ENCODE results near the gene VSIG2.

DNA sequence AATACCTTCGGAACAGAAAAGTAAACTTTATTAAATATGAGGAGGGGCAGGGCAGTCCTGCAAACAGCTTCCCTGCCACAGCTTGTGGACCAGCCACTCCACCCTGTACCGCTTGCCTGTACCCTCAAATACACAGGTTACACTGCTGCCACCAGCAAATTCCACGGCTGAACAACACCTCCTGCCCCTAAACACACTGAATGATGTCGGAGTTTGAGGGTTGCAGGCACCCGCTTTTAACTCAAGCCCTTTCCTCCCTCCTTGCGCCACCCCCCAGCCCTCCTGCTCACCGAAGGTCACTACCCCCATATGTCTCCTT is 4.0 kb downstream of the VSIG2 start:
- TF ChIP-seq, protein P1, sequence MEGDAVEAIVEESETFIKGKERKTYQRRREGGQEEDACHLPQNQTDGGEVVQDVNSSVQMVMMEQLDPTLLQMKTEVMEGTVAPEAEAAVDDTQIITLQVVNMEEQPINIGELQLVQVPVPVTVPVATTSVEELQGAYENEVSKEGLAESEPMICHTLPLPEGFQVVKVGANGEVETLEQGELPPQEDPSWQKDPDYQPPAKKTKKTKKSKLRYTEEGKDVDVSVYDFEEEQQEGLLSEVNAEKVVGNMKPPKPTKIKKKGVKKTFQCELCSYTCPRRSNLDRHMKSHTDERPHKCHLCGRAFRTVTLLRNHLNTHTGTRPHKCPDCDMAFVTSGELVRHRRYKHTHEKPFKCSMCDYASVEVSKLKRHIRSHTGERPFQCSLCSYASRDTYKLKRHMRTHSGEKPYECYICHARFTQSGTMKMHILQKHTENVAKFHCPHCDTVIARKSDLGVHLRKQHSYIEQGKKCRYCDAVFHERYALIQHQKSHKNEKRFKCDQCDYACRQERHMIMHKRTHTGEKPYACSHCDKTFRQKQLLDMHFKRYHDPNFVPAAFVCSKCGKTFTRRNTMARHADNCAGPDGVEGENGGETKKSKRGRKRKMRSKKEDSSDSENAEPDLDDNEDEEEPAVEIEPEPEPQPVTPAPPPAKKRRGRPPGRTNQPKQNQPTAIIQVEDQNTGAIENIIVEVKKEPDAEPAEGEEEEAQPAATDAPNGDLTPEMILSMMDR (IDR thresholded peaks at IDR 0.05; ENCODE audit: low read length) = no peak
- TF ChIP-seq EZH2 (IDR thresholded peaks at IDR 0.05; ENCODE audit: borderline replicate concordance, low read length) = no peak
